GM19324 (cell line): Measurements from ENCODE around the gene HOXB9.

Experiments used
- ATAC-seq: cut with Tn5 transposase; IDR thresholded peaks from one replicate; pipeline ENCODE4 v1.9.1; 2021; ENCODE audit warnings: mild to moderate bottlenecking, moderate library complexity; ENCODE audit not compliant: unreplicated experiment, low FRiP score

HOXB9 gene

GRCh38 chr17:48571826-48572417 is 54.2 kb downstream of the HOXB9 start:
- no peak for ATAC-seq
